Activated CD8-positive, alpha-beta memory T cell treated with anti-CD3 and anti-CD28 coated beads for 48 hours (primary cell): Measurements from ENCODE around the gene RAPGEF5.
"Not testable (repeated sequence)": the region's sequence is repeated elsewhere in the genome, so short reads cannot be mapped to it uniquely, and the experiment has no call there.

Source experiments
- DNase-seq, 3 experiments: peaks; one replicate each; pipeline ENCODE4 v3.0.0-alpha.2; 2020; ENCODE audit warnings: low read depth in 2 of 3, low spot score in 2 of 3

RAPGEF5 gene

GRCh38 chr7:22093936-22094335 is 263.0 kb downstream of the RAPGEF5 start:
- no peak for DNase-seq

DNA sequence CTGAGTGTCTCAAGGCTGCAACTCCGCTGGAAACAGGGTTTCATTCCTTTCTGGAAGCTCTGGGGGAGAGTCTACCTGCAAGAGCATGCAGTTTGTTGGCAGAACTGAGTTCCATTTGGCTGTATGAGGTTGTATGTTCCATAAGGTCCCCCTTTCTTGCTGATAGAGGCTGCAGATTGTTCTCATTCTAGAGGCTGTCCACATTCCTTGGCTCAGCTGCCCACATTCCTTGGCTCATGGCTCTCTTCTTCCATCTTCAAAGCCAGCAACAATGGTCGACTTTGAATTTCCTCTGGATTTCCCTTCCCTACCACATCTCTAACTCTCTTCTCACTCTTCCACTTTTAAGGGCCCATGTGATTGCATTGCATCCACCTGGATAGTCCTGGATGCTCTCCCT is 264.0 kb downstream of the RAPGEF5 start:
- DNase-seq = no peak

- DNase-seq = not testable (repeated sequence)
Measured at GRCh38 chr7:22090958-22091525, 265.9 kb downstream of the RAPGEF5 start.

GRCh38 chr7:22090512-22090911 is 266.4 kb downstream of the RAPGEF5 start:
- DNase-seq = no peak

DNA sequence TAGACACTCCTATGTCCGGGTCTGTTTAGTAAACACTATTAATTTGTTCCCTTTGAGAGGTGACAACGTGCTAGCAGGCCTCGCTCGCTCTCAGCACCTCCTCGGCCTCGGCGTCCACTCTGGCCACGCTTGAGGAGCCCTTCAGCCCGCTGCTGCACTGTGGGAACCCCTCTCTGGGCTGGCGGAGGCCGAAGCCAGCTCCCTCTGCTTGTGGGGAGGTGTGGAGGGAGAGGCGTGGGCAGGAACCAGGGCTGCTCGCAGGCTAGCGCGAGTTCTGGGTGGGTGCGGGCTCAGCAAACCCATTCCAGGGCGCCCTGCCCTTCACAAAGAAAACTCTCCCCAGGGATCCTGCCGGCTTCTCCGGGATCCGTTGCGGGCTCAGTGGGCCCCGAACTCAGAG is 266.8 kb downstream of the RAPGEF5 start:
- no peak for DNase-seq

- DNase-seq = no peak
Measured at GRCh38 chr7:22088827-22089226, 268.1 kb downstream of the RAPGEF5 start.

DNA sequence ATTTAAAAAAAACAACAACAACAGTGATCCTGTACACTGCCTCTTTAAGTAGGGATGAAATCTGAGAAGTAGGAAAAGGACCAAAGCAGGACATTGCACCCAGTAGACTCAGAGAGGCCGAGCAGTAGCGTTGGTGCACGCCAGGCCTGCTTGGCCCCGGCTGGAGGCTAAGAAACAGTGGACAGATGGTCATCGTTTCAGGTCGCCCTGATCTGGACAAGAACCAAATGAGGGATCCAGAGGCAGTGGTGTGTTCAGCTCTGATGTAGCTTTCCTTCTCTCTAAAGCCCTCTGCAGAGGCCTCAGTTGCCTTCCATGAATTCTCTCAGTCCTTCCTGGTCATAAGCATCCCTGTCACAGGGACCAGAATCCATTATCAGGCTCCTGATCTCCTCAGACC is 269.1 kb downstream of the RAPGEF5 start:
- DNase-seq = no peak

- DNase-seq = no peak
Measured at GRCh38 chr7:22083704-22084240, 273.2 kb downstream of the RAPGEF5 start.

DNA sequence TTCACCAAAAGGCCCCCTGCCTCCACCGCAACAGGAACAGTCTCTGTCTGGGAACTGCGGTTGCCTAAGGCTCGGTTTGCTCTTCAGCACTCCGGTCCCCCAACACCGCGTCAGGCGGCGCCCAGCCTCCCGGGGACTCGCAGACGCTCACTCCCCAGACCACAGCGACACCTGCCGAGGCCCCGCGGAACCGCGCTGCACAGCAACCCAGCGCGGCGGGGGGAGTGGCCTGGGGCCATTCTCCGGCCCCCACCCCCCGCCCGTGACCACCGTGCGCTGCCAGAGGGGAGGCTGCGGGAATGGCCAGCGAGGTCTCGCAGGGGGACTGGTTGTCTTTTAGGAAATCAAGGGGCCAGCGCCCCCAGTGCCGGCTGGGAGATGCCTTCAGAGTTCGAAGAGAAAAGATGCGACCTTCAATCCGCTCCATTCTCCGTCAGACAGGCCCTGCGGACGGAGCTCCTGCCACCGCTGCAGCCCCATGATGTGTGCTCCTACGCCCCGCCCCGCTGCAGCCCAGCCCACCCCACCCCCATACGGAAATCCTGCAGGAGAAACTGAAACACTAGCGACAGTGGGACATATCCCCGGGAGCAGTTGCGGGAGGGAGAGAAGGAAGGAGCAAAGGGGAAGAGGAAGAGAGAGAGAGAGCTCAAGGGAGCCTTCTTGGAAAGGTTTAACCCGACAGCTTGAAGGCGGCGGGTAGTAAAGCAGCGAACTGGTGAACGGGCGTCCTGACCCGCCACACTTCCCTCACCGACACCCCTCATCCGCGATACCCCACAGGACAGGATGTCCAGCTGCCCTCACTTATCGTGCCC is 273.9 kb downstream of the RAPGEF5 start:
- DNase-seq = peak; percentile 60 to 90 (median 72)

DNA sequence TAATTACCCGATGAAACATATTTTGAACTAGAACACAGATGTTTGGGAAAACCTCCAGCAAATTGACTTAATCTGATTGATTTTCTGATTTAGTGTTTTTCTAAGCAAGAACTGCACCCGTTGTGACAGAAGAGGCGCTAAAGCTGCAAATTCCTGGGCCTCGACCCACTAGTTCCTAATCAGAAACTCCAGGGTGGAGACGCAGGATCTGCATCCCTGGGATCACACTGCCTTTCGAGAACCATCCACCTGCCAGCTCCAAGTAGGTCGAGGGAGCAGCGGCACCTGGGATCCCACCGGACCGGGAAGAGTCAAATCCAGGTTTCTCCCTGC is 274.4 kb downstream of the RAPGEF5 start:
- DNase-seq = no peak

- not testable (repeated sequence) for DNase-seq
Measured at GRCh38 chr7:22080219-22080618, 276.7 kb downstream of the RAPGEF5 start.

GRCh38 chr7:22078872-22079271 is 278.1 kb downstream of the RAPGEF5 start:
- not testable (repeated sequence) for DNase-seq

DNA sequence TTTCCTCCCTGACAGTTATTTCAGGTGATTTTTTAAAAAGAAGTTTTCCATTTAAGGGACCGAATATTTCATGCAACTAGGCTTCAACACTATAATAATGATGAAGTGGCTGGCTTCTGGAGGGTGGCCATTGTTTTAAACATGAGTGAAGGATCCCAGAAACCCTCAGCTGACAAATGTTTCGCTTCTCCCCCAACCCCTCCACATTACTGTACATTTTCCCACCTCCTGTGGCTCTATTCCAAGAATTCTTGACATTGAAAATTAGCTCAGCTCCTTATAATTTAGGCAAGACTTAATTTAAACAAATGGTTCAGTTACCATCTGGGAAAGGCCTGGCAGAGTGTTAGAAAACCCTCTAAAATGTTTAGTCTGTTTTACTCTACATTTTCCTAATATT is 281.4 kb downstream of the RAPGEF5 start:
- no peak for DNase-seq

- no peak for DNase-seq
Measured at GRCh38 chr7:22074897-22075296, 282.1 kb downstream of the RAPGEF5 start.
